KBM-7 (cell line): ENCODE results near the gene DNASE1L2.
"Not testable (repeated sequence)": the region's sequence is repeated elsewhere in the genome, so short reads cannot be mapped to it uniquely, and the experiment has no call there.

ENCODE experiments used
- DNase-seq: peaks from one replicate; pipeline ENCODE4 v3.0.0-alpha.2; 2015
- in situ Hi-C: fragments of 300-500 bp; cut with MboI; formaldehyde crosslinking; loops from 2 replicates; pipeline ENCODE4 v1.14.3; 2020; ENCODE audit warnings: low sequenced_read_pairs, low pct_unique_long_range_greater_than_20kb, mixed read lengths

Gene DNASE1L2

DNA sequence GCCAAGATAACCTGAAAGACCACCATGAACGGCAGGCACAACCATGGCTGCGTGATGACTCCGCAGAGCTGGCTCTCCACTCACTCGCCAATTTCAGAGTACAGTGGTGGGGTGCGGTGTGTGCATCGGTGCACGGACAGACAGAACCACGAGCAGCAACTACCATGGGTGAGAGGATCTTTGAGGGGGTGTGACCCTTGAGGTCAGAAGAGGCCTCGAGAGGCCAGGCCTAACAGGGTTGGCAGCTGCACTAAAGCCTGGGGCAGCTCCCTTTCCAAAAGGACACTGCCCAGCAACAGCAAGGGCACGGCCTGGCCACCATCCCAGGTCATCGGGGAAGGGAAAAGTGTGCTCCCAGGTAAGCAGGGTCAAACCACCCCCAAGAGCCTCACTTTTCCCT lies 17.0 kb downstream of the DNASE1L2 start:
- DNase-seq: no peak
- in situ Hi-C loops: no loop called here

- in situ Hi-C loops: no loop called here
- DNase-seq: no peak
Observed at GRCh38 chr16:2256531-2257140, 20.4 kb downstream of the DNASE1L2 start.

DNA sequence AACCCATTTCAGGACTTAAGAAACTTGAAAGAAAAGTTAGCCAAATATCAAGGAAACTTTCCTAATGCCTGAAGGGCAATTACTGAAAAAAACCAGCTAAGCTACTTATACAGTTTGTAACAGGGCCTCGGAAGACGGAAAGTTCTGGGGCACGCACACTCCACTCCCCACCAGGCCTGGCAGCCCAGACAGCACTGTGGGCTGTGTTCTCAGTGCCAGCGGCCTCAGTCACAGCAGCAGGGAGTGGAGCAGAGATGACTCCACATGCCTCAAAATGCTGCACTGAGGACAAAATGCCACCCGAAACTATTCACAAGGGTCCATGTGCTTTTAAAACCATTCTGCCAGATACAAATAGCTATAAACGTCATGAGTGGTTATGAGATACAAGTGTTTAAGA lies 21.5 kb downstream of the DNASE1L2 start:
- DNase-seq: no peak
- in situ Hi-C loops: no loop called here

DNA sequence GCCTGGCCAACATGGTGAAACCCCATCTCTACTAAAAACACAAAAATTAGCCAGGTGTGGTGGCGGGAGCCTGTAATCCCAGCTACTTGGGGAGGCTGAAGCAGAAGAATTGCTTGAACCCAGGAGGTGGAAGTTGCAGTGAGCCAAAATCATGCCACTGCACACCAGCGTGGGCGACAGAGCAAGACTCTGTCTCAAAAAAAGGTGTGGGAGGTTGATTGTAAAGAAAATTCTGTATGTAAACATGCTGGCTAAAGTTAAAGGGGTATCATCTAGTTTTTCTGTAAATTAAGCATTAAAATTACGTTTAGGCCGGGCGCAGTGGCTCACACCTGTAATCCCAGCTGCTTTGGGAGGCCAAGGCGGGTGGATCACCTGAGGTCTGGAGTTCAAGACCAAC lies 22.3 kb downstream of the DNASE1L2 start:
- in situ Hi-C loops, DNase-seq: not testable (repeated sequence)

DNA sequence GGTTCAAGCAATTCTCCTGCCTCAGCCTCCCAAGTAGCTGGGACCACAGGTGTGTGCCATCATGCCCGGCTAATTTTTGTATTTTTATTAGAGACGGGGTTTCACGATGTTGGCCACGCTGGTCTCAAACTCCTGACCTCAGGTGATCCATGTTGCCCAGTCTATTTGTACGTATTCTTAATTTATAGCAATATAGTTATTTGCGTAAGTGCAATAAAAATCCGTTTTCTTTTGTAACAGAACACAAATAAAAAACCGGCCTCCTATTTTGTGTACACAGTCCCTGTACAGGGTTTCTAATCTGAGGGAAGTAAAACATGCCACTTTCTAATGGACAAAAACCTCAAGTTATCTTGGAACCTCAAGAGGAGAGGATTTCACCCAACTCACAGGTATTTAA lies 24.0 kb downstream of the DNASE1L2 start:
- in situ Hi-C loops: no loop called here
- DNase-seq: no peak

GRCh38 chr16:2263026-2263425 lies 26.8 kb downstream of the DNASE1L2 start:
- in situ Hi-C loops, DNase-seq: not testable (repeated sequence)

- in situ Hi-C loops, DNase-seq: not testable (repeated sequence)
Observed at GRCh38 chr16:2266887-2267286, 30.6 kb downstream of the DNASE1L2 start.

- in situ Hi-C loops, DNase-seq: not testable (repeated sequence)
Observed at GRCh38 chr16:2267505-2267912, 31.3 kb downstream of the DNASE1L2 start.

GRCh38 chr16:2267913-2268666 lies 31.8 kb downstream of the DNASE1L2 start, which contains the start of gene RNPS1:
RNPS1 (minus strand) TSS chr16:2268126; CDS start chr16:2264643, 3,483 bp downstream.
- DNase-seq: peak; percentile 98
- in situ Hi-C loops: no loop called here

DNA sequence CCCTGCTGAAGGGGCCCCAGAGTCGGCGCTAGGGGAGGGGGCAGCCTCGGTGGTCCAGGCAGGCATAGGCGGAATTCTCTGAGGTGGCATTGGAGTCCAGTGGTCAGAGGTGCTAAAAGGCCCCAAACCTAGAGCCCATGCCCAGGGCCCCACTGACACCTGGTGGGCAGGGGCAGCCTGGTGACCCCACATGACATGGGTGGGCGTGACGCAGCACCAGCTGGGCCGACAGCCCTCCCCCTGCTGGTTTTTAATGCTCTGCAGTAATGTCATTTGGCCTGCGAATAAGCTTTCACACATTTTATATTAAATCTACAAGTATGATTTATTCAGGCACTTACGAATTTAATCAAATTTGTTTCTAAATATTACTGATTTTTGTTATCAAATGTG lies 33.8 kb downstream of the DNASE1L2 start:
- in situ Hi-C loops: no loop called here
- DNase-seq: no peak

DNA sequence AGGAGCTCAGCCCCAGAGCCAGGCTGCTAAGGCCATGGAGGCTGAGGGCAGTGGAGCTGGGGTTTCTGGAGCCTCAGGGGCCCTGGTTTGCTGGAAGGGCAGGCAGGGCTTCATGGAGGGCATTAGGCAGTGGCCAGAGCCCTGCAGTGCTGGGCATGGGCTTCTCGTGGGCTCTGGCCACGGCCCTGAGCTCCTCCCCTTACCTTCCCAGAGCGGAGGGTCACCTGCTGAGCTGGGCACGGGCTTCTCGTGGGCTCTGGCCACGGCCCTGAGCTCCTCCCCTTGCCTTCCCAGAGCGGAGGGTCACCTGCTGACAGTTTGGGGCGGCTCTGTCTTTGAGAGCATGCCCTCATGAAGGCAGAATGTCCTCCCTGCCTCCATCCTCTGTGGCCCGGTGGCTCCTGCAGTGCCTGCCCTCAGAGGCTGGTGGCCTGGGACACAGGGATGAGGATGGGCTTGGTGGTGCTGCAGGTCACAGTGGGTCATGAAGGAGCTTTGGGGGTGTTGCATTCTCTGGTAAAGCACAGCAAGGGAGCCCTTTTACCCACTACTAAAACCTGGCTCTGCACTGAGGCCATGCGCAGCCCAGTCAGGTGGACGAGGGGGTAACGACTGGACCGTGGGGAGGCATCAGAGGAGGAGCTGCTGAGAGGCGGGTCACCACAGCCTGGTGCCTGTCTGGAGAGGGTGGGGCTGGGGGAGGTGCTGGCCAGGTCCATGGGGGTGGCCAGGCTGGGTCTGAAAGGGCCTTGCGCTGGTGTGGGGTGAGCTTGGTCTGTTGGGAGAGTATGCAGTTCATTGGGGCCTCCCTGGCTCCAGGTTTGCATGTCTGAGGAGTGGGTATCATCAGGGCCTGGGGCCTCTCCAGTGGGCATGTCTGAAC lies 34.6 kb downstream of the DNASE1L2 start:
- DNase-seq: no peak
- in situ Hi-C loops: no loop called here

DNA sequence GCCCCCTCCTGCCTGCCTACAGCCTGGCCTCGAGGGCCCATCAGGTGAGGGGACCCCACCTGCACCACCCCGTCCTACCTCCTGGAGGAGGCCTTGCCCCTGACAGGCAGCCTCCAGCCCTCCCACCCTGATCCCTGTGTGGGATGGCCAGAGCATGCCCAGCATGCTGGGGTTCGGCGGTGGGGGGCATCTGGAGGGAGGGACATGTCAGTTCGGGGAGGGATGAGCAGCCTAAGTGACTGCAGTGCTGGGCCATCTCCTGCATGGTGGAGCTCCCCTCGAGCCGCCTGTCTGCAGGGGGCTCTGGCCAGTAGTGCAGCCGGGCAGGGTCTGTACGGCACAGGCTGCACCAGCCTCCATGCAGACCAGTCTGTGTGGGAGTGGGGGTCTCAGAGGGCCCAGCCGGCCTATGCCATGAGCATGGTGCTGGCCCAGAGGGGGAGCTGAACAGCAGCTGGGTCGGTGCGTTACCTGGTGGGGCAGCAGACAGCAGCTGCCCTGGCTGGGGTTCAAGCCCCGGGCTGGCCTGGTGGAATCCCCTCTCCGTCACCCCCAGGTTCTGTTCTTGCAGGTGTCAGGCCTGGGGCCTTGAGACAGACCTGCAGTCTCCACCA lies 35.7 kb downstream of the DNASE1L2 start:
- no peak for DNase-seq
- in situ Hi-C loops: no loop called here

DNA sequence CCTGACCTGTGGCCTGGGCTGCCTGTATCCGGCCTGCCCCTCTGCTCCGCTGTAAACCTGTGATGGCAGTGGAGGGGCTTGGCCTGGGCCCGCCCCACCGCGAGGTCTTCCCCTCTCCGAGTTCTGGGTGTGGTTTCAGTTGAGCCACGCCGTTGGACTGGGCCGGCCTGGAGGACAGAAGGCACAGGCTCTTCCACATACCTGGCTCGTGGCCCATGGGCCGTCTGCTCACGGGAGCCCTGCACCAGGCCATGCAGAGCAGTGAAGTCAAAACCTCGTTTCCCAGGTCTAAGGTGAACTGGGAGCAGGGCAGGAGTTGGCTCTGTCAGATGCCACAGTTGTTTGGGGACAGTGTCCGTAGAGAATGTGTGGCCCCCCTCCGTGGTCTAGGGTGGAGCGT lies 37.2 kb downstream of the DNASE1L2 start:
- in situ Hi-C loops: no loop called here

GRCh38 chr16:2273931-2274330 lies 37.7 kb downstream of the DNASE1L2 start:
- no peak for DNase-seq
- in situ Hi-C loops: no loop called here

More for the DNA sequence above, 37.2 kb downstream of the DNASE1L2 start:
- DNase-seq: no peak

- DNase-seq: no peak
- in situ Hi-C loops: loop anchor here (25.0 kb wide), 1 partner anchor 387 kb away; no protein-coding TSS in a partner anchor
Observed at GRCh38 chr16:2275476-2276367, 39.5 kb downstream of the DNASE1L2 start.

DNA sequence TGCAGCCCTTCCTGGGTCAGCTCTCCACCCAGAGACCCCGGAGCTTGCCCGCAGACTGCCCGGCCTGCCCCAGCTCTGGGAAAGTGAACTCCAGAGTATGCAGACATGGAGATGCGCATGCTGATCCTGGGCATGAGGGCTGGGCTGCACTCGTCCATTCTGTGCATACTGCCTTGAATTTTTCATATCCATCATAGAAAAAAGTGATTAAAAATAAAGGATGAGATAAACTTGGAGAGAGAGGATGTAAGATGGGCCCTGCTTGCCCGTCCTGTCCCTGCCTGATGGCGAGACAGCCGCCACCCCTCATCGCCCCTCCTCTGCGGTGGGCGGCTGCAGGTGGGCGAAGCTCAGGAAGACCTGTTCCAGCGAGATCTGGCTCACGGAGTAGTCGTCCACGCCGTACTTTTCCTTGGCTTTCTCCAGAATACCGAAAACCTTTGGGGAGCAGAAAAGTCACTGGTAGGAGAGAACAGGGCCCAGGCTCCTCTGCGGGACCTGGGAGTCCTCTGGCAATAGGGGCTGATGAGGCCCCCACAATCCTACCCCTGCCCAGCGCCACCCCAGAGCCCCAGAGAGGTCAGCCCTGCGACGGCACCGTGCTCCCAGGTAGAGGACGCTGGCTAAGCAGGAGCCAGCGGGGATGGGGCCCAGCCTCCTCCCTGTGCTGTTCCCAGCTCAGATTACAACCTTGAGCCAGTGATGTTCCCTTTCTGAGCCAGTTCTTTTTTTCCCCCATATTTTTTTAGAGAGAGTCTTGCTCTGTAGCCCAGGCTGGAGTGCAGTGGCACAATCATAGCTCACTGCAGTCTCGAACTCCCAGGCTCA lies 40.3 kb downstream of the DNASE1L2 start:
- no peak for DNase-seq
- in situ Hi-C loops: loop anchor here (25.0 kb wide), 1 partner anchor 386 kb away; no protein-coding TSS in a partner anchor

DNA sequence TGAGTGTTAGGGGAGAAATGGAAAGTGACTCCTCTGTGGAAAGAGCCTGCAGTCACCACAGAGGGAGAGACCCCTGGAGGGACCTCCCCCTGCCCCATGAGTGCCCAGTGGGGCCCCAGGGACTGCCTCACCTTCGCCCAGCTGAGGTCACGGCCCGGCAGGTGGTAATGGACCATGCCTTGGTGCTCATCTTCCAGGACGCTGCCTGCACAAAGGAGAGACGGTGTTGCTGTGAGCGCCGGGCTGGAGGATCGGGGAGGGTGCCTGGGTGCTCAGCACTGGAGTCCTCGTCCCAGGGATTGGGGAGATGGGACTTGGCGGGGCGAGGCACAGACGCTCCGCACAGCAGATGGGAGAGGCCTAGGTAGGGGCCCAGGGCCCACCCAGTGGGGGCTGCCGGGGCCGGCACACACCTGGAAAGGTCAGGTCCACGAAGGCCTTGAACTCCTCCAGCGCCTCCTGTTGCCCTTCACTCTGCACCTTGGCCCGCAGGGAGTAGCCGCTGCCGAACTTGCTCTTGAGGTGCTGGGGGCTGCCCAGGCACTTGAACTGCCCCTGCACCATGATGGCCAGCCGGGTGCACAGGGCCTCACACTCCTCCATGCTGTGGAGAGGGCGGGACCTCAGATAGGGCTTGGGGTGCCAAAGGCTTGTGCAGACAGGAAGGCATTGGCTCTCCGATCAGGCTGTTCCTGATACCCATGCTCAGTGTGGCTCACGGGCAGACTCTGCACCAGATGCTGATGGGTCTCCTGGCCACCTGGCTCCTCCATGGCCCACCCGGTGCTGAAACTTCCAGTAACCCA lies 41.4 kb downstream of the DNASE1L2 start:
- in situ Hi-C loops: loop anchor here (25.0 kb wide), 1 partner anchor 385 kb away; no protein-coding TSS in a partner anchor
- DNase-seq: no peak
